ENCODE data around the gene EPHB6.
A peak's percentile ranks its signal among the peaks of the same experiment; 100 is the strongest.

The EPHB6 gene

DNA sequence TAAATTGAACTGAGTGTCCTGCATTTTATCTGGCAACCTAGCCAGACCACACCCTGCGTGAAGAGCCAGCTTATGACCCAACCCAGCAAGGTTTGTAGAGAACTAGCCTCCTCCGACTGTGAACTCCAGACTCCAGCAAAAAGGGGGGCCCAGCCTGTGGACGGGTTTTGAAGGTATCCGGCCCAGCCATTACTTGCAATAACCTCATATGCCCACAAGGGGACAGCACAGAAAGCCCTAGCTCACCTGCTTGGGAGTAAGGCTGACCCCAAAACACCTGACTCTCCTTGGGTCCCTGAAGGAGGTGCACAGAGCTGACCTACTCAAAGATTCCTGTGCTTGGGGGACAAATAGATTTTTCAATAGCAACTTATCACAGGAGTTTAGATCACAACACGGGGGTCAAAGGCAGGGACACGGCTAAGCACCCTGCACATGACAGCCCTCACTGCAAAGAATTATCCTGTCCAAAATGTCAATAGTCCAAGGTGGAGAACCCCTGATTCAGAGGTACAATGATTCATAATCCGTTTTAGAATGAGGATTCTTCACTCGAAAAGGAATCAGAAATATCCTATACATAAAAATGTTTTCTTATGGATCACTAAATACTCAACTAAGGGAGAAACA is 26.1 kb downstream of the EPHB6 start:
- POLR2A ChIA-PET: no interaction called here
- DNase-seq (ENCODE audit: low read depth, low spot score): no peak
- no peak overlapping the region for H3K4me3 ChIP-seq (ENCODE audit: low read depth, low read length)

DNA sequence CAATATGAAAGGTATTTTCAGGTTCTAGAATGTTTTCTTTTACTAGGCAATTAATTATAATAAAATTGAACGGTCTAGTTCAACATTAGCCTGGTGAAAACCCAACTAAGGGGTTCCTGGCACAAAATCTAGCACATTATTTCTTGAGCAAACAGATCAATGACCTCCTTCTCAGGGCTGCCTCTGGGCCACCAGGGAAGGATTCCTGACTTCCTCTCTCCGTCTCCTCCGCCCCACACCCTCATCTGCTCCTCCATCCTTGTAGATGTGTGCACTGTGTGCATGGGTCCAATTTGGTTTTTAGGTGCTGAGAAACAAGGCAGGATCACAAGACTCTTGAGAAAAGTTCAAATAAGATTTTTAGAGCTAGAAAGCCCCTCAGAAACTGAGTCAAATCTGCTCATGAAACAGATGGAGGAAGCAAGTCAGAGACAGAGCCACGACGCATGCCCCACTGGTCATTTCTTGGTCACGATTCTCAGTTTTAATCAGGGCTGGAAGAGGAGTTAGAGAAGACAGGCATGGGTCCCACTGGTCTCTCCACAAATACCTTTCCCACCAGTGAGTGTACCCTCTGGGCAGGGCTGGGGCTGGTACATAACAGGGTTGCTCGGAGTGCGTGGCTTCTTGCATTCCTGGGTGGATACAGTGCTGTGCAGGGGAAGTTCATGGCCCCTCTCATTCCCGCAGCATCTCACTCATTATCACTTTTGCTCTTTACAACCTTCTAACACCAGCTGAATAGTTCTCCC is 26.9 kb downstream of the EPHB6 start:
- no peak overlapping the region for H3K4me3 ChIP-seq (ENCODE audit: low read depth, low read length)
- CTCF ChIA-PET: interaction anchor here (0.9 to 5.4 kb wide), 9 partner anchors 11 to 333 kb away, joined by 3 to 52 read pairs (median 11); no protein-coding TSS in a partner anchor
- DNase-seq (ENCODE audit: low read depth, low spot score): no peak
- TF ChIP-seq, protein P1, sequence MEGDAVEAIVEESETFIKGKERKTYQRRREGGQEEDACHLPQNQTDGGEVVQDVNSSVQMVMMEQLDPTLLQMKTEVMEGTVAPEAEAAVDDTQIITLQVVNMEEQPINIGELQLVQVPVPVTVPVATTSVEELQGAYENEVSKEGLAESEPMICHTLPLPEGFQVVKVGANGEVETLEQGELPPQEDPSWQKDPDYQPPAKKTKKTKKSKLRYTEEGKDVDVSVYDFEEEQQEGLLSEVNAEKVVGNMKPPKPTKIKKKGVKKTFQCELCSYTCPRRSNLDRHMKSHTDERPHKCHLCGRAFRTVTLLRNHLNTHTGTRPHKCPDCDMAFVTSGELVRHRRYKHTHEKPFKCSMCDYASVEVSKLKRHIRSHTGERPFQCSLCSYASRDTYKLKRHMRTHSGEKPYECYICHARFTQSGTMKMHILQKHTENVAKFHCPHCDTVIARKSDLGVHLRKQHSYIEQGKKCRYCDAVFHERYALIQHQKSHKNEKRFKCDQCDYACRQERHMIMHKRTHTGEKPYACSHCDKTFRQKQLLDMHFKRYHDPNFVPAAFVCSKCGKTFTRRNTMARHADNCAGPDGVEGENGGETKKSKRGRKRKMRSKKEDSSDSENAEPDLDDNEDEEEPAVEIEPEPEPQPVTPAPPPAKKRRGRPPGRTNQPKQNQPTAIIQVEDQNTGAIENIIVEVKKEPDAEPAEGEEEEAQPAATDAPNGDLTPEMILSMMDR (IDR thresholded peaks at IDR 0.05; ENCODE audit: insufficient read depth, low read length, missing control alignments): no peak
- POLR2A ChIA-PET: no interaction called here

More for the DNA sequence above, 26.1 kb downstream of the EPHB6 start:
- TF ChIP-seq, protein P1 (IDR thresholded peaks at IDR 0.05; ENCODE audit: insufficient read depth, low read length, missing control alignments): peak; percentile 60
- CTCF ChIA-PET: interaction anchor here (0.9 to 5.4 kb wide), 10 partner anchors 10 to 334 kb away, joined by 3 to 52 read pairs (median 10); no protein-coding TSS in a partner anchor

DNA sequence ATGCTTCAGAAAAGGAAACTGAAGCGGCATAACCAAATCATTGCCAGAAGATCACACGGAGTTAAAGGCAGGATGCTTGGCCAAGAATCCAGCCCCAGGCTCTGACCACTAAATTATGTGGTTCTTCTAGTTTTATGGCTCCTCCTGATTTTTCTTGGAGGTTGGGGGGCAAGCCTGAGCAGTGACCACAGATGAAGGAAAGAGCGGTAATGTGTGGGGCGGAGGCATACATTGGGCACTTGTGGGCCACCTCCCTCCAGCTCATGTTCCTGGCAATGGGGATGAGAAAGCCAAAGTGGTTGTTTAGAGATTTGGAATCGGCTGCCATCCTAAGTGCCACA is 27.4 kb downstream of the EPHB6 start:
- CTCF ChIA-PET: interaction anchor here (2.7 to 5.4 kb wide), 4 partner anchors 11 to 333 kb away, joined by 11 to 52 read pairs (median 21); no protein-coding TSS in a partner anchor
- no peak for DNase-seq (ENCODE audit: low read depth, low spot score)
- POLR2A ChIA-PET: no interaction called here
- H3K4me3 ChIP-seq (ENCODE audit: low read depth, low read length): no peak overlapping the region
- TF ChIP-seq, protein P1 (IDR thresholded peaks at IDR 0.05; ENCODE audit: insufficient read depth, low read length, missing control alignments): no peak

DNA sequence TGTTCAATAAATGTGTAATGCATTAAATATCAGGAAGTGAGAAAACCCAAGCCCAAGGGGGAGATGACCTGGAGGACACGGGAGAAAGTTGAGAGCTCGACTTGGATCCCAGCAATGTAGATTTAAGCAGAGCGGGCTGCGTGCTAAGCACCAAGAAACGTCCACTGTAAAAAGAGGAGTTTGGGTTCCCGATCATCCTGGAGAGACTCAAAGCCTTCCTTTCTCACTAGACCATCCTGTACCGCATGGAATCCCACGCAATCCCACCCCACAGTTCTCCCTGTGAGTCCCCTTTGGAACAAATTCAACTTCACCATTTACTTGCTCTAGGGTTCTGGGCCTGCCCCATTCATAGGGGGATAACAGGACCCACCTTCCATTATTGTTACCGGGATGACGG is 28.3 kb downstream of the EPHB6 start:
- TF ChIP-seq, protein P1 (IDR thresholded peaks at IDR 0.05; ENCODE audit: insufficient read depth, low read length, missing control alignments): no peak
- H3K4me3 ChIP-seq (ENCODE audit: low read depth, low read length): no peak overlapping the region
- POLR2A ChIA-PET: no interaction called here
- CTCF ChIA-PET: interaction anchor here (2.7 to 5.4 kb wide), 4 partner anchors 12 to 332 kb away, joined by 11 to 52 read pairs (median 21); no protein-coding TSS in a partner anchor
- no peak for DNase-seq (ENCODE audit: low read depth, low spot score)

DNA sequence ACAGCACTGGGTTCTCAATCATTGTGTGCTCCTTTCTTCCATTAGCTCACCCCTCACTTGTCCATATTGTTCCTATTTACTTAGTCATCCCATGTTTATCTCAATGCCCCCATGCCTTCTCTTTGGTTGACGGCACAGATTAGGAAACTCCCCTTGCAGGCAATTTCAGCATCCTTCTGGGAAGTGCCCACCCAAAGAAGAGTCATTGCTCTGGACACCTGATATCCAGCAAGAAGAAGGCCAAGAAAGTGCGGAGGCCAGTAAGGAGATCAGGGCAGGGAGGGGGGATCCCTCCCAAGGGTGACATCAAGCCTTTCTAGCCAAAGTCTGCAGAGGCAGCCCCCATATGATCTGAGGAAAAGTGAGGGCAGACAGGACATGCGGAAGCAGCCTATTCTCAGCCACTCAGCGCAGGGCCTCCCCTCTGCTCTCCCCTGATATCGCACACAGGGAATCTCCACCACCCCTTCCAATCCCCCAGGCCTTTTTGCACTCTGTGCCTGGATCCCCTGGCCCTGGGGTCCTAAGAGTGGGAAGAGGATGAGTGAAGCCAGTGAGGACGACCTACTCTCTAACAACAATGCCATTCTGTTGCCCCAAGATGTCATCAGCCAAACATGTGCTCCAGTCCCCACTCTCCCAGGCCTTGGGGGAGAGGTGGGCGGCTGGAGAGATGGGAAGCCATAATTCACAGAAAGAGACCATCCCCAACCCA is 28.9 kb downstream of the EPHB6 start:
- no peak for DNase-seq (ENCODE audit: low read depth, low spot score)
- TF ChIP-seq, protein P1 (IDR thresholded peaks at IDR 0.05; ENCODE audit: insufficient read depth, low read length, missing control alignments): no peak
- POLR2A ChIA-PET: no interaction called here
- no peak overlapping the region for H3K4me3 ChIP-seq (ENCODE audit: low read depth, low read length)
- CTCF ChIA-PET: interaction anchor here (2.7 to 5.4 kb wide), 3 partner anchors 13 to 331 kb away, joined by 11 to 52 read pairs (median 27); no protein-coding TSS in a partner anchor

DNA sequence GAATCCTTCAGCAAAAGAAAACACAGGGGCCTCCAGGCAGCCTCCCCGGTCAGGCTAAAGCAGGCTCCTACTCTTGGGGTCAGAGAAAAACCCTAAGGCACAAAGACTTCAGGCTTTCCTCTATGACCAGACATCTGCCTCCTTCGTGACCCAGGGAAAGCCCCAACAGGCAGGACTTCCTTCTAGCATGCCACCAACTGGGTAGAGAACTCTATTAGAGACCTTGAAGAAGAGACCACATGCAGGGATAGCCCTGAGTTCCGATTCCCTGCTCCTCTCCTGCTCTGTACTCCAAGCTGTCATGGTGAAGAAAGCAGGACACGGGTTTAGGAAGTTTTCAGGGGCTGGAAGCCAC is 29.4 kb downstream of the EPHB6 start:
- H3K4me3 ChIP-seq (ENCODE audit: low read depth, low read length): no peak overlapping the region
- DNase-seq (ENCODE audit: low read depth, low spot score): no peak
- TF ChIP-seq, protein P1 (IDR thresholded peaks at IDR 0.05; ENCODE audit: insufficient read depth, low read length, missing control alignments): no peak
- ChIA-PET CTCF (interaction anchor here (5.4 kb wide), 1 partner anchor 118 kb away, joined by 52 read pairs; no protein-coding TSS in a partner anchor), POLR2A (no interaction called here)
